Caco-2 (cell line): ENCODE data around the gene LYRM1. TPM values are rescaled to one million over a fixed set of nuclear protein-coding genes. Genes with fewer than 3 reads are reported as not detected.
"Not testable (repeated sequence)": the region's sequence is repeated elsewhere in the genome, so short reads cannot be mapped to it uniquely, and the experiment has no call there.

Experiments used
- BruUV-seq: library from RNA; stranded (reverse); fragments of 400-500 nt; replicated peaks from 2 replicates; lab custom pipeline; 2021; lab: Mats Ljungman, UMichigan
- CTCF ChIA-PET: fragments of 300-600 bp; sonication (Branson Sonifier 250); formaldehyde crosslinking; loops from one replicate; lab custom pipeline; 2022; ENCODE audit warnings: antibody characterized with exemption; lab: Charles Lee
- POLR2A ChIA-PET: fragments of 300-600 bp; sonication (Branson Sonifier 250); formaldehyde crosslinking; loops from one replicate; lab custom pipeline; 2022; ENCODE audit warnings: antibody characterized with exemption; lab: Charles Lee
- DNase-seq, 2 experiments: peaks; one replicate each; pipeline versions ENCODE4 v3.0.0 to v3.0.0-alpha.2; 2020 to 2022
- H3K27me3 ChIP-seq: replicated peaks from 2 replicates; pipeline ENCODE4 v1.6.0; 2011; ENCODE audit warnings: low read length; ENCODE audit not compliant: control insufficient read depth, insufficient read depth
- H3K36me3 ChIP-seq: 2 replicates; pipeline ENCODE4 v1.5.1; 2011; ENCODE audit warnings: low read length; ENCODE audit not compliant: control insufficient read depth, insufficient read depth
- H3K4me1 ChIP-seq: fragments of 250-450 bp; sonication (Bioruptor Pico); 2 replicates; pipeline ENCODE4 v1.5.1; 2020; ENCODE audit warnings: mild to moderate bottlenecking
- H3K4me3 ChIP-seq: 2 replicates; pipeline ENCODE4 v1.5.1; 2011; ENCODE audit warnings: low read depth, mild to moderate bottlenecking, control low read depth, low read length
- H3K9me3 ChIP-seq: fragments of 250-450 bp; sonication (Bioruptor Pico); 2 replicates; pipeline ENCODE4 v1.5.1; 2020; ENCODE audit warnings: mild to moderate bottlenecking, moderate library complexity
- H3K27ac Mint-ChIP-seq: one replicate; pipeline ENCODE4 v1.8.0; 2022; ENCODE audit warnings: mixed read lengths; ENCODE audit not compliant: unreplicated experiment
- H3K27me3 Mint-ChIP-seq: one replicate; pipeline ENCODE4 v1.8.0; 2022; ENCODE audit warnings: mixed read lengths; ENCODE audit not compliant: insufficient read depth, unreplicated experiment
- H3K36me3 Mint-ChIP-seq: one replicate; pipeline ENCODE4 v1.8.0; 2022; ENCODE audit warnings: mild to moderate bottlenecking, mixed read lengths; ENCODE audit not compliant: insufficient read depth, unreplicated experiment
- H3K4me1 Mint-ChIP-seq: one replicate; pipeline ENCODE4 v1.8.0; 2022; ENCODE audit warnings: low read depth, mixed read lengths; ENCODE audit not compliant: unreplicated experiment
- H3K4me3 Mint-ChIP-seq: one replicate; pipeline ENCODE4 v1.8.0; 2022; ENCODE audit warnings: mild to moderate bottlenecking, moderate library complexity, mixed read lengths; ENCODE audit not compliant: unreplicated experiment
- H3K9me3 Mint-ChIP-seq: one replicate; pipeline ENCODE4 v1.8.0; 2022; ENCODE audit warnings: mixed read lengths; ENCODE audit not compliant: unreplicated experiment
- CTCF ChIP-seq, 2 experiments: fragments of 200-600 bp in 1 of 2; IDR thresholded peaks; 1 replicate in 1 of 2; 2 replicates in 1 of 2; pipeline versions ENCODE4 v1.5.1 to v1.8.0; 2011 to 2022; ENCODE audit warnings: antibody characterized with exemption in 1 of 2, control low read depth in 1 of 2, inconsistent platforms in 1 of 2, low read depth in 1 of 2, low read length in 1 of 2, mild to moderate bottlenecking in 1 of 2, moderate library complexity in 1 of 2; ENCODE audit not compliant: insufficient read depth in 1 of 2, severe bottlenecking in 1 of 2, unreplicated experiment in 1 of 2
- intact Hi-C: fragments of 100-400 bp; cut with micrococcal nuclease; formaldehyde crosslinking; loops from one replicate; pipeline ENCODE4 v1.10.0; 2022; ENCODE audit not compliant: unreplicated experiment
- total RNA-seq: library from RNA; stranded (reverse); gene quantifications from 2 replicates; pipeline ENCODE4 v1.2.3, GENCODE V29; 2022

The LYRM1 gene
- total RNA-seq, 1 experiment from 2014 or later, result 46.1 TPM

- intact Hi-C loops, result no loop called here
- no peaks in the 10 kb centered on the region for H3K9me3 ChIP-seq
- no peaks in the 10 kb centered on the region for H3K9me3 Mint-ChIP-seq
- TF ChIP-seq CTCF (IDR thresholded peaks at IDR 0.05; ENCODE audit: insufficient read depth in 1 of 2, low read depth in 1 of 2, low read length in 1 of 2, severe bottlenecking in 1 of 2, unreplicated experiment in 1 of 2), result no peak
- H3K4me1 ChIP-seq, result peaks cover 5% of the 10 kb centered on the region
- peaks cover 2% of the 10 kb centered on the region; the same call in 1 of the 2 replicates for H3K36me3 ChIP-seq
- peaks cover 56% of the 10 kb centered on the region for H3K36me3 Mint-ChIP-seq
- BruUV-seq, result no TSS peak
- DNase-seq, result no peak
- CTCF ChIA-PET, result no interaction called here
- H3K4me1 Mint-ChIP-seq, result no peaks in the 10 kb centered on the region
- H3K27me3 ChIP-seq, result no peaks in the 10 kb centered on the region
- POLR2A ChIA-PET, result no interaction called here
- no peak overlapping the region for H3K4me3 Mint-ChIP-seq
- no peak overlapping the region for H3K4me3 ChIP-seq
- H3K27me3 Mint-ChIP-seq, result no peaks in the 10 kb centered on the region
- no peak overlapping the region for H3K27ac Mint-ChIP-seq
Measured at GRCh38 chr16:20859699-20860098, 40.9 kb upstream of the LYRM1 start.

GRCh38 chr16:20860361-20860760 lies 40.2 kb upstream of the LYRM1 start:
- no TSS peak for BruUV-seq
- Mint-ChIP-seq H3K27ac (no peak overlapping the region), H3K36me3 (peaks cover 56% of the 10 kb centered on the region), H3K9me3 (no peaks in the 10 kb centered on the region), H3K4me1 (no peaks in the 10 kb centered on the region), H3K4me3 (no peak overlapping the region), H3K27me3 (no peaks in the 10 kb centered on the region)
- POLR2A ChIA-PET, result no interaction called here
- no peak for DNase-seq
- Histone ChIP-seq H3K9me3 (no peaks in the 10 kb centered on the region), H3K4me3 (no peak overlapping the region), H3K27me3 (no peaks in the 10 kb centered on the region), H3K36me3 (peaks cover 2% of the 10 kb centered on the region; the same call in 1 of the 2 replicates), H3K4me1 (no peaks in the 10 kb centered on the region)
- no peak for TF ChIP-seq CTCF (IDR thresholded peaks at IDR 0.05; ENCODE audit: insufficient read depth in 1 of 2, low read depth in 1 of 2, low read length in 1 of 2, severe bottlenecking in 1 of 2, unreplicated experiment in 1 of 2)
- intact Hi-C loops, result no loop called here
- CTCF ChIA-PET, result no interaction called here

GRCh38 chr16:20860995-20861394 lies 39.6 kb upstream of the LYRM1 start:
- H3K4me3 ChIP-seq, H3K4me1 ChIP-seq, H3K36me3 ChIP-seq, H3K27ac Mint-ChIP-seq, intact Hi-C loops, H3K27me3 ChIP-seq, POLR2A ChIA-PET, CTCF ChIA-PET, BruUV-seq, DNase-seq, H3K9me3 Mint-ChIP-seq, H3K9me3 ChIP-seq, H3K27me3 Mint-ChIP-seq, H3K4me3 Mint-ChIP-seq, H3K4me1 Mint-ChIP-seq: not testable (repeated sequence)
- H3K36me3 Mint-ChIP-seq, result peaks cover 56% of the 10 kb centered on the region
